GM21526 (cell line): ENCODE results near the gene AKAP1.
"Not testable (repeated sequence)": the region's sequence is repeated elsewhere in the genome, so short reads cannot be mapped to it uniquely, and the experiment has no call there.

Experiments
- ATAC-seq: cut with Tn5 transposase; IDR thresholded peaks from one replicate; pipeline ENCODE4 v1.9.1; 2021; ENCODE audit warnings: moderate library complexity; ENCODE audit not compliant: unreplicated experiment, low FRiP score

Gene AKAP1

DNA sequence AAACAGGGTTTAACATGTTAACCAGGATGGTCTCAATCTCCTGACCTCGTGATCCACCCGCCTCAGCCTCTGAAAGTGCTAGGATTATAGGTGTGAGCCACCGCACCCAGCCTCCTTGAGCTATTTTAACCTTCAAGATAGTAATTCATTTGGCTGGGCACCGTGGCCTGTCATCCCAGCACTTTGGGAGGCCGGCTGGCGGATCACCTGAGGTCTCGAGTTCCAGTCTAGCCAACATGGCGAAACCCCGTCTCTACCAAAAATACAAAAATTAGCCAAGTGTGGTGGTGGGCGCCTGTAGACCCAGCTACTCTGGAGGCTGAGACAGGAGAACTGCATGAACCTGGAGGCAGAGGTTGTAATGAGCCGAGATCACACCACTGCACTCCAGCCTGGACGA lies 17.6 kb downstream of the AKAP1 start:
- ATAC-seq, result not testable (repeated sequence)

DNA sequence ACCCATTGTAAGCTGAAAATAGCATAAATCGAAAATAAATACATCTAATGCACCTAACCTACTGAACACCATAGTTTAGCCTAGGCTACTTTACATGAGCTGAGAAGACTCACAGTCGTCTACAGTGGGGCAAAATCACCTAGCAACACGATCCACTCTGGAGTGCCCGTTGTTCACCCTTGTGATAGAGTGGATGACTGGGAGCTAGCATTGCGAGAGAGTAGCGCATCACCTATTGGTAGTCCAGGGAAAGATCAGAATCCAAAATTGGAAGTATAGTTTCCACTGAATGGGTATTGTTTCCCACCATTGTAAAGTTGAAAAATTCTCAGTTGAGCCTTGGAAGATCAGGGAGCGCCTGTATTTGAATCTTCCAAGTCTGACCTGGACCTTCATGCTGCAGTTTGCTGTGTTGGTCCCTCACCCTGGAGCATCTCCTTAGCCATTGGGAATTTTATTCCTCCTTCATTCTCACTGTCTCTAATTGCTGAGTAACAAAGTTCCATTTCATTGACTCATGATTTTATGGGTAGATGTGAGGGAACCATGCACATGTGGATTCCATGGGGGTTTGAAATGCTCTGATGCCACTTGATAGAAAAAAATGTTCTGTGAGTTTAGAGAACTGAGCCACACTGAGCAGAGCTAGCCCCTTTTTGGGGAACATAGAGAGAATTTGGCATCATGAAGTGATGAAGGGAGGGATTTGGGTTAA lies 19.6 kb downstream of the AKAP1 start:
- ATAC-seq, result no peak

DNA sequence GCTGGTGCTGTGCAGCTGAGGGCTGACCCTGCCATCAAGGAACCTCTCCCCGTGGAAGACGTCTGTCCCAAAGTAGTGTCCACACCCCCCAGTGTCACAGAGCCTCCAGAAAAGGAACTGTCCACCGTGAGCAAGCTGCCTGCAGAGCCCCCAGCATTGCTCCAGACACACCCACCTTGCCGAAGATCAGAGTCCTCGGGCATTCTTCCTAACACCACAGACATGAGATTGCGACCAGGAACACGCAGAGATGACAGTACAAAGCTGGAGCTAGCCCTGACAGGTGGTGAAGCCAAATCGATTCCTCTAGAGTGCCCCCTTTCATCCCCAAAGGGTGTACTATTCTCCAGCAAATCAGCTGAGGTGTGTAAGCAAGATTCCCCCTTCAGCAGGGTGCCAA lies 20.5 kb downstream of the AKAP1 start:
- no peak for ATAC-seq

DNA sequence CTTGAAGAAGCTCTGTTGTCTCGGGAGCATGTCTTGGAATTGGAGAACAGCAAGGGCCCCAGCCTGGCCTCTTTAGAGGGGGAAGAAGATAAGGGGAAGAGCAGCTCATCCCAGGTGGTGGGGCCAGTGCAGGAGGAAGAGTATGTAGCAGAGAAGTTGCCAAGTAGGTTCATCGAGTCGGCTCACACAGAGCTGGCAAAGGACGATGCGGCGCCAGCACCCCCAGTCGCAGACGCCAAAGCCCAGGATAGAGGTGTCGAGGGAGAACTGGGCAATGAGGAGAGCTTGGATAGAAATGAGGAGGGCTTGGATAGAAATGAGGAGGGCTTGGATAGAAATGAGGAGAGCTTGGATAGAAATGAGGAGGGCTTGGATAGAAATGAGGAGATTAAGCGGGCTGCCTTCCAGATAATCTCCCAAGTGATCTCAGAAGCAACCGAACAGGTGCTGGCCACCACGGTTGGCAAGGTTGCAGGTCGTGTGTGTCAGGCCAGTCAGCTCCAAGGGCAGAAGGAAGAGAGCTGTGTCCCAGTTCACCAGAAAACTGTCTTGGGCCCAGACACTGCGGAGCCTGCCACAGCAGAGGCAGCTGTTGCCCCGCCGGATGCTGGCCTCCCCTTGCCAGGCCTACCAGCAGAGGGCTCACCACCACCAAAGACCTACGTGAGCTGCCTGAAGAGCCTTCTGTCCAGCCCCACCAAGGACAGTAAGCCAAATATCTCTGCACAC lies 21.2 kb downstream of the AKAP1 start:
- no peak for ATAC-seq

DNA sequence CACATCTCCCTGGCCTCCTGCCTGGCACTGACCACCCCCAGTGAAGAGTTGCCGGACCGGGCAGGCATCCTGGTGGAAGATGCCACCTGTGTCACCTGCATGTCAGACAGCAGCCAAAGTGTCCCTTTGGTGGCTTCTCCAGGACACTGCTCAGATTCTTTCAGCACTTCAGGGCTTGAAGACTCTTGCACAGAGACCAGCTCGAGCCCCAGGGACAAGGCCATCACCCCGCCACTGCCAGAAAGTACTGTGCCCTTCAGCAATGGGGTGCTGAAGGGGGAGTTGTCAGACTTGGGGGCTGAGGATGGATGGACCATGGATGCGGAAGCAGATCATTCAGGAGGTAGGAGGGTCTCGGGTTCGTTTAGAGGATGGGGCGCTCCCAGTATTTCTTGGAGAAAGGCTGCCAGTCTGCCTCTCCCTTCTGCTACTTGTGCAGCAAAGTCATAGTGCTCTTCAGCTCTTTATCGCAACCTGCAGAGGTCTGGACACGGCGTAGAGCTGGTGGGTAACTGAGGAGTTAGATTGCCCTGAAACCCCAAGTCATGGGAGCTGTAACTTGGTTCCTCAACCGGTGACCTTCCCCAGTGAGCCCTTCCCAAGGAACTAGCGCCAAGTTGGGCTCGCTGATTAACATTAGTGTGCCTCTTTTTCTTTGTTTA lies 21.9 kb downstream of the AKAP1 start:
- ATAC-seq, result no peak

DNA sequence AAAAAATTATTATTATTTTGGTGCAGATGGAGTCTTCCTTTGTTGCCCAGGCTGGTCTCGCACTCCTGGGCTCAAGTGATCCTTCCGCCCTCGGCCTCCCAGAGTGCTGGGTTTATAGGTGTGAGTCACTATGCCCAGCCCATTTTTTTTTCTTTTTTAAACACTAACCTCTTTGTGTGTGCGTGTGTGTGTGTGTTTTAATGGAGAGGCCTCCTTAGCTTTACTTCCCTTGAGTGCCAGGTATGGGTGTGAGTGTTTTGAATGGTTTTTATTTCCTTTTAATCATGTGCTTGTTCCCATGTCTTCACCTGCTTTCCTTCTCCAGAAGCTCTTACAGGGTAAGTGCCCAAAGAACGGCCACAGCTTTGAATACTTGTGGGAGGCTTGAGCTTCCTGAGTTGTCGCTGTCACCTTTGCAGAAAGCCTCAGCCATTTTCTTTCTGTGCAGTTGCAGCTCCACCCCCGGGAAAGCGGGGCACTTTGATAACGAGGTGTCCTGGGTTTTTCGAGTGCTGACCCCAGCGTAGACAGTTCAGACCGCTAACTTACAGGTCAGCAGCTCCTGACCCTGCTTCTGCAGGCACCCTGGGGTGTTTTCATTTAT lies 22.6 kb downstream of the AKAP1 start:
- no peak for ATAC-seq

DNA sequence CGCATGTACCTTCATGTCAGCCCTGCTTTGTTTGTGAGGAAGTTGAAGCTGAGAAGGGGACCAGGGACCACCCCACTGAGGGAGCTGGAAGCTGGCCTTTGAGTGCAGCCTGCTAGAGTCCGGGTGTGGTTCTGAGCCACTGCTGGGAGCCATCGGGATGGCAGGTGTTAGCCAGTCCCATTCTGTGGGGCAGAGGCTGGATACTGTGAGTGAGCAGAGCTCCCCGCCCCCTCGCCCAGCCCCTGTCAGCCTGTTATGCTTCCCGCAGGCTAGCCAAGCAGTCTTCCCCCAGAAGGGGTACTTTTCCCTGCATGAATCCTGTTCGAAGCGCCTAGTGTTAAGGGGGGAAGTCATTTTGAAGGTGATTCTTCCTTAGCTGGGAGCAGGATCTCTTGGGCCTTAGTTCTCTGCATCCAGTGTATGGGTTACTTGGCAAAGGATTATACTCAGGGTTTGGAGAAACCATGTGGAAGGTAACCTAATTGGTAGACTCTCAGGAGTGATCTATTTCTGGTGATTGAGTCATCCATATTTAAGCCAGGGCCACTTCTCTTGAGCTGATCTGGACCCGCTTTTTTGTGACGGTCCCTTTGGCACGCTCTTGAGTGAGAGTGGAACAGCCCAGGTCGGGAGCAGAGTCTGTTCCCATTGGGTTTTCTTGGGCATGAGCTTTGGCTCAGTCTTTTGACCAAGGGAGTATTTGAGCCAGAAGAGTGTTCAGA lies 23.8 kb downstream of the AKAP1 start:
- no peak for ATAC-seq

DNA sequence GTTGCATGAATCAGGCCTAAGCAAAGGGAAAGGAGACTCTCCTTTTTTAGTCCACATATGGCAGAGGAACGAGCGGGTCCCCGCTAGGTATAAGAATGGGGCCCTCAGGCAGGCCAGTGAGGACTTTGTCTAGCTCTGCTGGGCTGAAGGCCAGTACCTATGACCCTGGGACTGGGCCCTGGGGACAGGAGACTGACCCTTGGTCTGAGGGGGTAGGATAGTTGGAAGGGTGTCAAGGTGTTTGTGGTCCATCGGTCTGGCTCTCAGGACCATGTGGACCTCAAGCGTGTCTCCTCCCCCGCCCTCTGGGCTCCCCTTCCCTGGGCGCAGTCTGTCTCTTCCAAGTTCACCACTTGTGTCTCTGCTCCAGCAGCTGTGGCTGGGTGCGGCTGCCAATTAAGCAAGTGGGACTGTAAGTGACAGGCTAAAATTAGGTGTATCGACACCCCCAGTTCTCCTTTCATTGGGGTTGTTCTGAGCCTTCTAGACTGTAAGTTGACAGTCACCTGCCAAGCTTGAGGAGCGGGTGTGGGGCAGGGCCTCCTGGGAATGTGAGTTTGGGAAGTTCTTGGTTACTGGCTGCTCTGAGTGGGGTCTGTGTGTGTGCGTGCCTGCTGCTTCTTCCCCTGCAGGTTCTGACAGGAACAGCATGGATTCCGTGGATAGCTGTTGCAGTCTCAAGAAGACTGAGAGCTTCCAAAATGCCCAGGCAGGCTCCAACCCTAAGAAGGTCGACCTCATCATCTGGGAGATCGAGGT lies 24.5 kb downstream of the AKAP1 start:
- ATAC-seq, result no peak

DNA sequence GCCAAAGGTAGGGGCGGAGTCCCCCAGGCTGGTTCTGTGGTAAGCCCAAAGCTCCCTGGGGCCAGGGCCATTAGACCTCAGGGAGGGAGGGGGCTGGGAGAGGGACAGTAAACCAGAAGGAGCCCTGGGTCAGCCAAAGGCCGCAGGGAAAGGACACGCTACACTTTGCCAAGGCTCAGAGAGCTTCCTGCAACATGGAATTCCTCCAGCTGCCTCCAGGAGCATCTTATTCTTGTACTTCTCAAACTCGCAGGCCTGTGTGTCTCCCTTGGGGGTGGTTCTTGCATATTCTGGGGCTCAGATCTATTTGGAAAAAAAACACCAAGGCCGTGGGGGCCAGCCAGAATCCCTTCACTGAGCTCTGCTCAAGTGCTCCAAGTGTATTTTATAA lies 25.1 kb downstream of the AKAP1 start:
- no peak for ATAC-seq

DNA sequence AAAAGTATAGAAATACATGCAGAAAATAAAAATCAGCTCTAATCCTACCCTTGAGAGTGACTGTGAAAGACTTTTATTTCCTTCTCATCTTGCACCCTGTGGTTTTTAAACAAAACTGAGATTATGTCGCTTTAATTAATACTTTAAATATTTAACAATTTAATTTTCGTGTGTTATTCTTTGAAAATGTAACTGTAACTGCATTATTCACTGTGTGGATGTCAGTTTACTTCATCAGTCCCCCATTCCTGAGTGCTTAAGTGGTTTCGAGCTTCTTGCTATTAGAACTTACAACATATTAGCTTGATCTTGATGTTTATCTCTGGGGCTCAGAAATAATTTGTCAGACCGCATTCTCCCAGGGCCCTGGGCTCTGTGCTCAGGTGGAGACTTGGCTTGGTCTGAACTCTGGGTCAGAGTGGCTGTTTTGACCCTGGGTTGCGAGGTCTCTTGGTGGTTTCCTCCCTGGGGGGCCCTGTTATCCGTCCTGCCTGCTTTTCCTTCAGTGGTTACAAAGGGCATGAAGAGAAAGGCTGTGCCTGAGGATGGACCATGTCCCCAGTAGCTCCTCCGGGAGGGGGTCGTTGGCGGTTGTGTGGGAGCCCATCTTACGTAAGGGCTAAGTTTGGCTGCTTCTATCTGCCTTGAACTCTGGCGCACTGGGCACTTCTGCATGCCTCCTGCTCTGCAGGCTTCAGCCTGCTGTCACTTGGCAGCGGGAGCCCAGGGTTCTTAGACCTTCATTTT lies 25.7 kb downstream of the AKAP1 start:
- no peak for ATAC-seq

DNA sequence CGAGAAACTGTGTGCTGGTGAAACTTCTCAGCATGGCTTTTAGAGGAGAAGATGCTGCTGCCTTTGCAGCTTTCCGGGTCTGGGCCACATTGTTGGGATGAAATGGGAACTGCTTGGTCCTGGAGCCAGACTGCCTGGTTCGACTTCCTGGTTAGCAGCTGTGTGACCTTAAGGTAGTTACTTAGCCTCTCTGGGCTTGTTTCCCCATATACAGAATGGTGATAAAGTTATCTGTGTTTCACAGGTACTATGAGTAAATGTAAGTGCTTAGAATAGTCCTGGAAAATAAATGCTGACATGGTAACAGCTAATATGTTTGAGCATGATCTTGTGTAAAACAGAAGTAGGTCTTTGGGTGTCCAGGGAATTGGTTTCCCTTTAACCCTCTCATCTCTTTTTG lies 26.3 kb downstream of the AKAP1 start:
- ATAC-seq, result no peak

DNA sequence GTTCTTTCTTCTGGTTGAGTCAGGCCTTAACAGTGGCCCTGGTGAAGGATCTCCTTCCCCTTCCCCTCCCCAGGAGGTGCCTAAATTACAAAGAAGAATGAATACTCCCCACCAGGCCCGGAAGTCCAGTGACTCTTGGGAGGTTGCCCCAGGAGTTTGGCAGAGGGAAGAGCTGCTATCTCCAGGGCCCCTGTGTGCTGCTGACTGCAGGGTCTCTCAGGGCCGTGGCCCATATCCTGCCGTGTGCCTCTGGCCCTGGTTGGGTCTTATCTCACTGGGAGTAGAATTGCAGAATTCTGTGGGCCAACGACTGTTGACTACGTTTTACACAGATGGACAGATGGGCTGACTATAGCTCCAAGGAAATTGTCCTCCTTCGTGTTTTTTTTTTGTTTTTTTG lies 28.0 kb downstream of the AKAP1 start:
- ATAC-seq, result no peak

DNA sequence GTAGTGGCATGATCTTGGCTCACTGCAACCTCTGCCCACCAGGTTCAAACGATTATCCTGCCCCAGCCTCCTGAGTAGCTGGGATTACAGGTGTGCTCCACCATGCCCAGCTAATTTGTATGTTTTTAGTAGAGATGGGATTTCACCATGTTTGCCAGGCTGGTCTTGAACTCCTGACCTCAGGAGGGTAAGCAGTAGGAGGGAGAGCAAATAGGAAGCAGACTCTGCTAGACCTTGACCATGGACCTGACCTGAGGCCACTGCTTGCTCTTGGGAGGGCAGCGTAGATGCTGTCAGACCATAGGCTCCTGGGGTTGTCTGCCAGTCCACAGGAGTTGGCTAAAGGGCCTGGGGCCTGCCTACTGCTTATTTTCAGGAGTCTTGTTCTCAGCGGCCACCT lies 28.6 kb downstream of the AKAP1 start:
- no peak for ATAC-seq

DNA sequence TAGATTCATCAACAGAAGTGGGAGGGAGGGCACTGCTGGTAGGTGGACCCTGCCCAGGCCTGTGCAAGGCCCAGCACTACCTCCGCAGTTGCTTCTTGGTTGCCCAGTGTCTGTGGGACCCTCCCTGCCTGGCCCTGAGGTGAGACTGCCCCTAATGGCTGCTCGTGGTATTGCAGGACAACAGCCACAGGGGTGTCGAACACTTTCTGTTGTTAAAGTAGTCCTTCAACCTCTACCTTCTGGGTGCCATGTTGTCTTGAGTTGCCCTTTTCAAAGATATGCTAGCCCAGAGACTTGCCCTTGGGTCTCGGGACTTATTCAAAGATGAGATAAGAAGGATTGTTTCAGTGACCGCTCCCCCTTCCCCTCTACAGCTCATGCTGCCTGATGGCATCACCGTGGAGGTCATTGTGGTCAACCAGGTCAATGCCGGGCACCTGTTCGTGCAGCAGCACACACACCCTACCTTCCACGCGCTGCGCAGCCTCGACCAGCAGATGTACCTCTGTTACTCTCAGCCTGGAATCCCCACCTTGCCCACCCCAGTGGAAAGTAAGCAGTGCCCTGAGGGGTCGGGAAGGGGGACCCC lies 29.1 kb downstream of the AKAP1 start:
- ATAC-seq, result no peak

DNA sequence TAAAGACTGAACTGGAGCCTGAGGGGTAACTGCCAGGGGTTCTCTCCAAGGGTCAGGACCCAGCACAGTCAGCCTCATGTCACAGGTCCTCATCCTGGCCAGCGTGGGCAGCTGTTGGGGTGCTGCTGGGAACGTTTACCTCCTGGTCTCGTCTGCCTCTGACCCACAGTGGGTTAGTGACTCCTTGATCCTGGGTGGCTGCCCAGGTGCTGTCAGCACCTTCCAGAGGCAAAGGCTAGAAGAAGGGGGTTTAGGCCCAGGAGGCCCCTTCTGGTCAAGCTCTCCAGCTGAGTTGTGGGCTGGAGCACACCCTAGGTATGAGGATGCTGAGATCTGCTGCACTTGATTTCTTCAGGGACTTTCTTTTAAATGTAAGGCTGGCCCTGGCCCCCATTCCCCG lies 30.3 kb downstream of the AKAP1 start:
- ATAC-seq, result no peak

DNA sequence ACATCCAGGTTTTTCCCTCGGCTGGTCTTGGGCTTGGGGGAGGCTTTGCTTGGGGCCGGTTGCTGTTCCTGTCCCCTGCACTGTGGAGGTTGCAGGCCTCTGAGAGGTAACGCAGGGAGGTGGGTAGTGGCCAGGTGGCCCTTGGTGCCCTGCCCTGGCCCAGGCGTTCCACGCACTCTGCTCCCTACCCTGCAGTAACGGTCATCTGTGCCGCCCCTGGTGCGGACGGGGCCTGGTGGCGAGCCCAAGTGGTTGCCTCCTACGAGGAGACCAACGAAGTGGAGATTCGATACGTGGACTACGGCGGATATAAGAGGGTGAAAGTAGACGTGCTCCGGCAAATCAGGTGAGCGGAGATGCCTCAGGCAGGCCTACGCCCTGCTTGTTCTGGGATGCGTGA lies 30.9 kb downstream of the AKAP1 start:
- ATAC-seq, result no peak

DNA sequence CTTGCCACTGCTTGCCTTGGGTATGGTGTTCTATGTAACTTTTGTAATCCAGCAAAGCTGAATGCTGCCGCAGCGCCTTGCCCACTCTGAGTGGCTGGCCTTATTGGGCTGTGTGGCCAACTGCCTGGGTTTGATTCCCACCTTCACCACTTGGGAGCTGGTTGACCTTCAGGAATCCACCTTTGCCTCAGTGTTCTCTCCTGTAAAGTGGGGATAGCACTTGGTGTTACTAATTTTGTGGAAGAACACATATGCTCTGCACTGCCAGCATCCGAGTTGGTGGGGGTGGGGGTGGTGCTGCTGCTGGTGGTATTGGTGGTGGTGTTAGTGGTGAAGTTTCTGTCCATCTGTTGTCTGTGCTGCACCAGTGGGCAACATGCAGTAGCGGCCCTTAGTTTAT lies 32.8 kb downstream of the AKAP1 start:
- ATAC-seq, result no peak

DNA sequence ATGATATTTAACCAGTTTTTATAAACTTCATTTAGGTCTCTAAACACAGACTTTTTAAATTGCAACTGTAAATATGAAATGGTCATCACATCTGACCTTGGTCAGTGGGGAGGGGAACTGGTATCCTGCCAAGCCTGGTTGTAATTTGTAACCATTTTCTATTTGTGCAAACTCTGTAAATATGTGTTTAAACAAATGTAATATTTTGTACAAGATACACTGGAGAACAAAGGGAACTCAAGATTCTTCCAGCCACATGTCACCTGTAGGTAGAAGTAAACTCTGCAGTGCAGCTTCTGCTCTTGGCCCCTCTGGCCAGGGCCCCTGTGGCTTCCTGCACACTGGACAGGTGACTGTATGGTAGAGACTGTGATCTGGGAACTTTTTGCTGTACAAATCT lies 35.8 kb downstream of the AKAP1 start:
- no peak for ATAC-seq
